Adipose tissue (tissue), 3 donors: Measurements from ENCODE around the gene MDFI. TPM values are rescaled to one million over a fixed set of nuclear protein-coding genes. Genes with fewer than 3 reads are reported as not detected.

ENCODE experiments used
- H3K27ac ChIP-seq: one replicate; pipeline ENCODE4 v1.5.1; 2013; ENCODE audit warnings: low read depth, low read length
- WGBS, 3 donors: extraction: QIAGEN DNeasy Blood & Tissue Kit; methylation state at CpG; one replicate each; pipeline ENCODE4 v1.1.7; 2013; 5-methylcytosine and 5-hydroxymethylcytosine counted together
- polyA plus RNA-seq, 3 donors: library from polyadenylated mRNA; stranded (reverse); fragments of 200-250 nt; gene quantifications; one replicate each; pipeline ENCODE4 v1.2.3, GENCODE V29; 2013
- donor health status: healthy with polysubstance abuse.
- donor health status: Bipolar disorder and iron deficiency.
- donor health status: healthy.

The MDFI gene
- polyA plus RNA-seq, 3 donors = 5.5 to 178 (median 47.3) TPM

DNA sequence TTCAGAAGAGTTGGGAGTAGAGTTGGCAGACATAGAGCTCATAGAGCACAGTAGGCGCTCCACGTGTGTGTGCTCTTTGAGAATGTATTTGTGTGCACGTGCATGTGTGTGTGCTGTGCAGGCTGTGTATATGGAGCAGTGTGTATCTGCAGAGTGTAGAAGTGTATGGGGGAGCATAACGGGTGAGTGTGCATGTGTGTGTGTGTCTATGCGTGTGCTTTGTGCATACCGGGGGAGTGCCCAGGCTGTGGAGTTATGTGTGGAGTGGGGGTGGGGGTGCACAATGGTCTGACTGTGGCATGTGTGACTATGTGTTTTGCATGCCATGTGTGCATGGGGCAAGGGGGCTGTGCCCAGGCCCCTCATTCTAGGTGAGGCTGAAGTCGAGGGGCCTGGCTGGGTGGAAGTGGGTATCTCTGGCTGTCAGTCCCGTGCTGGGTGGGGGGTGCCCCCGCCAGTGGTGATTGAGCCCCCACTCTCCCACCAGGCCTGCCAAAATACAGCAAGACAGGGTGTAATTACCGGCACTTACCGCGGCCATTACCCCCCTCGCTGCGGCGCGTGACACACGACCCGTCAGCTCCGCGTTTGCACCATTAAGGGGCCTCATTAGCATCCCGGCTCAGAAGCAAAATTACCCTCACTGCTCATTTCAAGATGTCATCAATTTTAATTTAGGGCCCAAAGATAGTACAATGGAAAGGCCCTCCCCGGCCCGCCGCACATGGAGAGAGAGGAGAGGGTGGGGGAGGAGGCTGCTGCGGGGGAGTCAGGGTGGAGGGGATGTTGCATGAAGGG is 39.1 kb downstream of the MDFI start:
- H3K27ac ChIP-seq = no peak overlapping the region
- WGBS, 3 donors = 68 to 78% (median 76%) methylated on average over 25 of the region's 25 CpGs

DNA sequence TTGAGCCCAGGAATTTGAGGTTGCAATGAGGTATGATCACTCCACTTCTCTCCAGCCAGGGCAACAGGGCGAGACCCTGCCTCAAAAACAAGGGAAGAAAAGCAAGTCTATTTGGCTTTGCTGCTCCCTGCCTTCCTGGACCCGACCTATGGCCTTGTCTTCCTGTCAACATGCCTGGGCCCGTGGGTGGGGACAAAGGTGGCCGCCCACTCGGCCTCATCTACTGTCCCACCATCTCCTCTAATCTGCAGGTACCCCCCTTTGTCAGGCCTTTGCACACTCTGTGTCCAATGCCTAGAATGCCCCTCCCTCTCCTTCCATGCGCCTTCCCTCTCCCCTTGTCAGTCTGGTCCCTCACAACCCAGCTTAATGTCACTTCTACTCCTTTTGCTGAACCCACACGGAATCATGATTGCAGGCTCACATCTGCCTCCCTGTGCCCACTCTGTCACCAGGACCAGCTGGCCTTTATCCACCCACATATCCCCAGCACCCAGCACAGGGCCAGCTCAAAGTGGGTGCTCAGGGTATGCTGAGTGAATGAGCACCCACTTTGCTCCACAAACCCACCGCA is 40.3 kb downstream of the MDFI start:
- H3K27ac ChIP-seq = no peak overlapping the region
- WGBS, 3 donors = 81 to 89% (median 84%) methylated on average over 8 of the region's 8 CpGs

DNA sequence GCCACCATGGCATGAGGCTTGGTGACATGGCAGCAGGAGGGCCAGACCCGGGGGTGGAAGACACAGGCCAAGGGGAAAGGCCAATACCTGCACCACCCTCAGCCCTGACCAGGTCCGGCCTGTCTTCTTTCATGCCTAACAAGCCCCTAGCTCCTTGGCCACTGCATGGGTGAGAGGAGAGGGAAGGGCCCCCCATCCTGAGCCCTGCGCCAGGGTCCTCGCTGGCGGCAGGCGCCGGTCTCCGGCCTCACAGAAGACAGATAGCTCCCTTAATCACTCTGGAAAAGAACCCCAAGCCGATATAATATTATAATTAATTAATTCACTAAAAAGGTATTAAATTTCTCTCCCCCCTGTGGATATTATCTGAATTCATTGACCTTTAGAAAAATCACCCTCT is 41.4 kb downstream of the MDFI start:
- 96 to 97% (median 97%) methylated on average over 9 of the region's 9 CpGs for WGBS, 3 donors
- no peak overlapping the region for H3K27ac ChIP-seq

DNA sequence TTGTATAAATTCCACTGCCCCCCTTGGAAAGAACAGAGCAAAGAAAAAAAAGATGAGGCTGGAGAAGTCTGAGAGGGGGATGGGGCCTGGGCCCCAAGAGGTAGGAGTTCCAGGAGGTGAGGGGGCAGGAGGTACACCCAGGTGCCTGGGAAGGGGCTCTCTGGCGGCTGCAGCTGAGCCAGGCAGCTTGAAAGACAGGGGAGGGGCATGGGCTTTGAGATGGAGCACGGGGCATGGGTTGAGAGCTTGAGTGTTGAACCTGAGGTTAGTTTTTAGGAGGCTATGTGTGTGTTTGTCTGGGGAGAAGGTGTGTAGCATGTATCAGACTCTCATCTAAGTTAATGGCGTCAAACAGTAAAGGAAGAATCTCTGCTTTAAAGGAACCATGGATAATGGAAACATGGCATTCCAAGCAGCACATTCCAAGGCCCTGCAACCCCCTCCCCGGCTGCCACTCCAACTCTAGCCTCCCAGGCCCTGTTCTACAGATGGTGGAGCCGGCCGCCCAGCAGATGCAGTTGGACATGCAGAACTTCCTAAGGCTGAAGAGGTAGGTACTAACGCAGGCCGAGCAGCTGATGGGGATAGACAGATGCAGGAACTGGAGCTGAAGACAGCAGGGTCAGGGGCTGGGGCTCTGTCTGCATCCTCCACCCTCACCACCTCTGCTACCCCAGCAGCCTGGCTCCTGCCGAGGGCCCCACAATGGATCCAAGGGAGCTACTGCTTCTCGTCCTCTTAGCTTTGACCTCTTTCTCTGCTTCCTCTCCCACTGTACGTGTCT is 42.1 kb downstream of the MDFI start:
- H3K27ac ChIP-seq = no peak overlapping the region
- 78 to 89% (median 84%) methylated on average over 11 of the region's 11 CpGs for WGBS, 3 donors

DNA sequence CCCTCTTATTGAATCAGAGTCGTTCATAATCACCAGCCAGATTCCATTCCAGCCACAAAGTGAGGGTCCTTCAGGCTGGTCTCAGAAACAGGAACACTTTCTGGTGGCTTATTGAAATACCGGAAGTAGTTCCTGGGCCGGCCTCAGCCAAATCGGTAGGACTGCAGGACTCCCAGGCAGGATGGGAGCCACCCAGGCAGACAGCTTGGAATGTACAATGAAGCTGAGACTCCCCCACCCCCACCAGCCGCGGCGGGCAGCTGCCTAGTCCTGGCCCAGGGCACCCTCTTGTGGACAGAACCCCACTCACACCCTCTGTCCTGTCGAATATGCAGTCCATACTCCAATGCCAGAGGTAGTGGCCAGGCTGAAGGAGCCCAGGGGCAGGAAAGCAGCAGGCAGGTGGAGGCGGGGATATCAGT is 43.8 kb downstream of the MDFI start:
- 4 to 6% (median 6%) methylated on average over 9 of the region's 9 CpGs for WGBS, 3 donors
- no peak overlapping the region for H3K27ac ChIP-seq

DNA sequence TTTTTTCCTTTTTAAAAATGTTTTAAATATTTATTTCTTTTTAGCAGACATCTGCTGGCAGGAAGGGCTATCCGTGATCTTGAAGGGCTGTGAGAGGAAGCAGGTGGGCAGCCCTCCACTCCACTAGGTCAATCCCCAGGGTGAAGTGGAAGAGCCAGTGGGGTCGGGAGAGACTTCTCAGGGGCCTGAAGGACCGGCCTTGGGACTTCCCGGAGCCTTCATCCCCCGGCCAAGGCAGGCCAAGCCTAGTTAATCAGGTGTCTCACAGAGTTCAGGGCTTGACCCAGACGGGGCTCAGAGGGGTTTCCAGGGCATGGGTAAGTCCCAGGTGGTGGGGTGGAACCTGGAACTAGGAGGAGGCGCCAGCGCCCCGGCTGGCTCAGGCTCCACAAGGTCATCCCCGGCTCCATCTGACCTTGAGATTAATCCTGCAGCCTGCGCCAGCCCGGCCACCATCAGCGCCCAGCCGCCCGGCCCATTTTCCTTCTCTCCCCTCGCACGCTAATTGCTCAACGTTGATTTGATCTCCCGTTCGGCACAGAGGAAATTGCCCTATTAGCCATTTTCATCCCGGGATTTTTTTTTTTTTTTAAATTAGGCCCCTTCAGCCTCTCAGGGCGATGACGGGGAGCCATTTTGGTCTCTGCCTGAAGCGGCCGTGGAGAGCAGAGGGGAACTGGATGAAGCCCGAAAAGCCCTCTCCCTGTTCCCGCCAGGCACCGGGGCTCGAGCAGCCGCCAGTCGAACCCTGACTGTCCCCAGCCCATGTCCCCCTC is 44.4 kb downstream of the MDFI start:
- no peak overlapping the region for H3K27ac ChIP-seq
- WGBS, 3 donors = 25 to 35% (median 34%) methylated on average over 31 of the region's 31 CpGs

DNA sequence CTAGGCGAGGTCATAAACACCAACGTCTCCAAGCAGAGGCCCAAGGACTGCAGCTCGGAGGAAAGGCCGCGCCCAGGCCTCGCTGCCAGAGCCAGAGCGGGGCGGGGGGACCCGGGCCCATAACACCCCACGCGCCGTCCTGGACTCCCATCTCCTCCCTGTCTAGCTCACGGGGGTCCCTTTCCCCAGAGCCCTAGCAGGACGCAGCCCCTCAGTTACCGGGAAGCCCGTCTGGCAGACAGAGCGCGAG is 44.9 kb downstream of the MDFI start:
- WGBS, 3 donors = 11 to 32% (median 15%) methylated on average over 18 of the region's 18 CpGs
- no peak overlapping the region for H3K27ac ChIP-seq

DNA sequence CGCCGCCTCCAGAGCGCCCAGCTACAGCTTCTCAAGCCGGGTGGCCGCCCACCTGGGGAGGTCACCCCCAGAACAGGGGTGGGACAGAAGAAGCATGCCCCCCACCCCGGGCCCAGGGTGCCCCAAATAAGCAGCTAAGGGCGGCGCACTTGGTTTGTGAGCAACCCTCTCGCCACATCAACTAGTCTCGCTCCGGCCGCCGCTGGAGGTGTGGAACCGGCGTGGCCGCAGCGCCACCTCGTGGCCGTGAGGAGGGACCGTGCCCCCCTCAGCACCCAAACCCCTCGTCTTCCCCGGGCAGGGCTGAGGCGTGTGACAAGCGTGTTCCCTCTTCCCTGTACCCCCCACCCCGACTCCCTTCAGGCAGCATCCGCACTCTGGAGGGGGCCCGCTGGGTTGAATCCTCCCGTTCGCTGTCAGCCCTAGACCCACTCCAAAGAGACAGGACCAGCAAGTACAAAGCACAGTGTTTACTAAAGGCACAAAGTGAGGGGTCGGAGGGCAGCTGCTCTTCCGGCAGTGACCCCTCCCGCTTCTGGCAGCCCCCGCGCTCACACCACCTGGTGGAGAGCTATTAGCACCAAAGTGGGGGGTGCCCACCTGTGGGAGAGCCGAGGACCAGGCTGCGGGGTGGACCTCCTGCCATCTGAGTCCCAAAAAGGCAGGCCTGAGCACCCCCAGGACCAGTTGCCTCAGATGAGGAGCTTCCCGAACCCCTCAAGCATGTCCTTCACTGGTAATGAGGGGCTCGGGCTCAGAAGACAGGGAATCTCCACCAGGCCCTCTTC is 45.4 kb downstream of the MDFI start:
- H3K27ac ChIP-seq = no peak overlapping the region

DNA sequence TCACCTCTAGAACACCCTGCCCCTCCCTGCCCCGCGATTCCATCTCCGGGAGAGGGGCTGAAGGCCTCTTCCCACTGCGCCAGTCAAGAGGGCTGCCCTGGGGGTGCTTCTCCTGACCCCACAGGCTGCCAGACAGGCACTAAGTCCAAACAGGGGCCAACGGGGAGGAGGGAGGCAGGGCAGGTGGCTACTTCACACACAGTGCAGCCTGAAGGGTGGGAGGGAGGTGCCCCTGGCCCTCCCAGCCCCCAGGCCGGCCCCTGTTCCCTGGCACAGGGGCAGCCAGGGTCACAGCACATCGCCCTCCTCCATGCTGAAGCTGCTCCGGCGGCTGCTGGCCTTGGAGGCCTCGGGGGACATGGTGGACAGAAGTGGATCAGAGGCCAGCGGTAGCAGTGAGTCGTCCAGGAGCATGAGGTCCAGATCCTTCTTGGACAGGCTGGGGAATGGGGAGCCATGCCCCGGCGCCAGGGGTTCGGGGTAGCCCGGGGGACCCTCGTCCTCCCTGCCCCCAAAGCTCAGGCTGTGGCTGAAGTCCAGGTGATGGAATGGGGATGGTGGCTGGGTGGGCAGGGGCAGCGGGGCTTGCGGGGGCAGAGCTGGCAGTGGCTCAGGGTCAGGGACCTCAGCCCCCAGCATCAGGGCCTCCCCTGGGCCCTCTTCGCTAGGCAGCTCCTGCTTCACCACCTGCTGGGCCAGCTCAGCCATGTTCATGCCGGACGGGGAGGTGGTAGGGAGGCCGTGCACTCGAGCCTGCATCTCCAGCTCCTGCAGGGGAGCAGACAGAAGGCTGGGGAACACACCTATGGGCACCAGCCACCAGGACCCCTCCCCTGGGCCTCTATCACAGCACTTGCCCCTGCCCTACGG is 46.3 kb downstream of the MDFI start:
- H3K27ac ChIP-seq = no peak overlapping the region
- WGBS, 3 donors = 83 to 85% (median 83%) methylated on average over 24 to 25 of the region's 25 CpGs

More for the DNA sequence above, 45.4 kb downstream of the MDFI start:
- WGBS, 3 donors = 12 to 26% (median 12%) methylated on average over 38 of the region's 38 CpGs

DNA sequence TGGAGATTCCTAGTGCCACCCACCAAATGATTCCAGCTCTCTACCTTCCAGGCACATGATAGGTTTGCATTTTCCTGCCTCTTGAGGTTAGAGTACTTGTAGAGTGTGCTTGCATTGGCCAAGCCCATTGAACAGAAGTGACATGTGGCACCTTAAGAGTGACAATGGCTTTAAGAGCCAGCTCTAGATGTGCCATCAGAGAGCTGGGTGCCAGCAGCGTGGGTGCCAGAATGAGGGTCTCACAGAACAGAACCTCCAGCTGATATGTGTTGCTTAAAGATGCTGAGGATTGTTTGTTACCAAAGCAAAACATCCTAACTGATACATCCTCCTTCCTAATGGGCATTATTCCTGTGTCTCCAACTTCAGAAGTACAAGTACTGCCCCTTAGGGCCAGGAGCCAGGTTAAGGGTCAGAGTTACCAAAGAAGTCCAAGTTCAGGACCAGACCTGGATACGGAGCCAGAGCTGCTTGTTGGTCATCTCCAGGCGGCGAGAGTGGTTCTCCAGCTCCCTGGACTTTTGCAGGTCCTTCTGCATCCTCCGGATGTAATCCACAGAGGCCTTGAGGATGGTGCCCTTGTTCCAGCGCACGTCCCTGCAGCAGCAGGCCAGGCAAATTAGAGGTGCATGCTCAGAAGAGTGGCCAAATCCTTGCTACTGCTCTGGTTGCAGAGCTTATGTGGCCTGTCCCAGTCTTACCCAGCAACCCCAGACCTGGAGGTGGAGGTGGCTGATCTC is 47.5 kb downstream of the MDFI start:
- H3K27ac ChIP-seq = no peak overlapping the region
- 88 to 95% (median 89%) methylated on average over 7 of the region's 7 CpGs for WGBS, 3 donors

DNA sequence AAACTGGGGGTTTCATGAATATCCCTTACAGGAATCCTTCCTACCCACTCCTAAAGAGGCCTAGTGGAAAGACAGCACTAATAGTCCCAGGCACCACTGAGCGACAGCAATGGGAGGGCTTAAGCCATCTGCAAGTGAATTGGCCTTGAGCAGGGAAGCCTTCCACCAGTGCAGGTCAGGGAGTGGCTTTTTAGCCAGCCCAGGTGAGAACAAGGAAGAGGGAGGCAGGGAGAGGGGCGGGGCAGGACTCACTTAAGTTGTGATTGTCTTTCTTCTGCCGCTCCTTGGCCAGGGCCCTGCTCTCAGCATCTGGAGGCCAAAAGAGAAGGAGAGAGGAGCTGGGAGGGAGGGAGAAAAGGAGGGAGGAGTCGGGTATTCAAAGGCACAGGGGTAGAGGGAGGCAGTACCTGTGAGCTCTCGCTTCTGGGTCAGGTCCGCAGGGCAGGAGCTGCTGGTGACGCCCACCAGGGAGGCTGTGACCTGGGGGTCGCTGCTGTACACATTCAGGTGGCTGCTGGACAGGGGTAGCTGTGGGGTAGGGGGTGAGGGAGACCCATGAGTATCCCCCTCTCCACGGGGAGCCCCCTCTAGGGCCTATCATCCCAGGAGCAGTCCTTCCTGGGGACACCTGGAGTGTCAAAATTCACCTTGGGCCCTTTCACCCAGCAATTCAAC is 49.4 kb downstream of the MDFI start:
- 63 to 87% (median 84%) methylated on average over 9 of the region's 9 CpGs for WGBS, 3 donors

DNA sequence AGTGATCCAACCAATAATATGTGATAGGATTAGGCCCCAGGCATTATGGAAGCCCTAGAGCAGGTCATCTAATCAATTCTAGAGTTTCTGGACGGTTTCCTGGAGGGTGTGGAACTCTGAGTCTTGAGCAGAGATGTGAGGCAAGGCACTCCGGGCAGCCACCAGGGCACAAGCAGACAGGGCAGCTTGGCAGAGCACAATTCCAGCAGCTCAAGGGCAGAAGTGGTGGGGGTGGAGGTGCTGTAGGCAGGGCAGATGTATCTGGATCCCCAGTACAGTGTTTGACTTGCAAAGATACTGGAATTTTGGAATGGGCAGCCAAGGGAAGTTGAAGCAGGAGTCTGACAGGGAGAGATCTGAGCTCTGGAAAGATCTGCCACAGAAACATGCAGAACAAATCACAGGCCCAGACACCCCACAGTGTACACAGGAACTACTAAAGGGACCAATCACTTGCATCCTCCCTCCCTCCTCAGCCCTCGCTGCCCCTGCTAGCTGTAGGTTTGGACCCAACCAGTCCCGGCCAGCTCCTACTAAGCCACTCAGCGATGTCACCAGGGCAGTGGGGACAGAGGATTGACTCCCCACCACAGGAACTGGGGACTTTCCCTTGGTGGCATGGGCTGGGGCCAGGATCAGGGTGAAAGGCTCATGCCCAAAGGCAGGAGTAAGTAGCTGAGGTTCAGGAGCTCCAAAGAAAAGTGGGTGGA is 50.1 kb downstream of the MDFI start:
- no peak overlapping the region for H3K27ac ChIP-seq
- 71 to 90% (median 87%) methylated on average over 5 of the region's 5 CpGs for WGBS, 3 donors

More for the DNA sequence above, 49.4 kb downstream of the MDFI start:
- no peak overlapping the region for H3K27ac ChIP-seq

DNA sequence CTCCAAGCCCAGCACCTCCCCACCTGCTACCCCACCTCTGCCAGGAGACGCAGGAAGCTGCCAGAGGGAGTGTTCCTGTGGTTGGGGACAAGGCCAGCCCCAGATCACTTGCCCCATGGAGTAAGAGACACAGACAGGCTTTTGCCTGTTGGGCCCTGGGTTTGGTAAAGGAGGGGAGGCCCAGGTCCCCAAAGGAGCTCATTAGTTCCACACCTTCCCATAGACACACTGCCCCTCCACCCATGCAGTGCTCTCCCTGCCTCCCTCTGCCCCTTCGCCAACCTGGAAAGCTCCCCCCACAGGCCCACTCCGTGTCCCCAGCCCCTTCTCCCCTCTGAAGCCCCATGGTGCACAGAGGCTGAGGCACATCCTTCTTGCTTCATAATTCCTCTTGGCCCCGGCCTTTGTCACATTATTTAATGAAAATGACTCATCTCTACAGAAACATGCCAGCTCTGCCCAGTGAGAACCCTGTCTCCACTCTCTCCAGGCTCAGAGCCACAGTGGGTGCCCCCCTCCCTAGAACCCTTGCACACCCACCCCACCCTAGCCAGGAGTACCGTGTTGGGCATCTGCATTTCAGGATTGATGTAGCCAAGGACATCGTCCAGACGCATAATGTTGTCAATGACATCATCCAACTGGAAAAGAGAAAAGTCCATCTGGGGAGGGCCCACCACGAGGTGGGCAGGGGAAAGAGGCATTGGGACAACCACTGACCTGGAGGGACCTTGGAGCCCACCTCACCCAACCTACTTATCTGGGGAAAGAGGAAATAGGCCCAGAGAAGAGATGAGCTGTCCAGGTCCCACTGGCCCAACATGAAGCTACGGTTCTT is 51.1 kb downstream of the MDFI start:
- no peak overlapping the region for H3K27ac ChIP-seq
- 67 to 80% (median 69%) methylated on average over 9 of the region's 9 CpGs for WGBS, 3 donors

DNA sequence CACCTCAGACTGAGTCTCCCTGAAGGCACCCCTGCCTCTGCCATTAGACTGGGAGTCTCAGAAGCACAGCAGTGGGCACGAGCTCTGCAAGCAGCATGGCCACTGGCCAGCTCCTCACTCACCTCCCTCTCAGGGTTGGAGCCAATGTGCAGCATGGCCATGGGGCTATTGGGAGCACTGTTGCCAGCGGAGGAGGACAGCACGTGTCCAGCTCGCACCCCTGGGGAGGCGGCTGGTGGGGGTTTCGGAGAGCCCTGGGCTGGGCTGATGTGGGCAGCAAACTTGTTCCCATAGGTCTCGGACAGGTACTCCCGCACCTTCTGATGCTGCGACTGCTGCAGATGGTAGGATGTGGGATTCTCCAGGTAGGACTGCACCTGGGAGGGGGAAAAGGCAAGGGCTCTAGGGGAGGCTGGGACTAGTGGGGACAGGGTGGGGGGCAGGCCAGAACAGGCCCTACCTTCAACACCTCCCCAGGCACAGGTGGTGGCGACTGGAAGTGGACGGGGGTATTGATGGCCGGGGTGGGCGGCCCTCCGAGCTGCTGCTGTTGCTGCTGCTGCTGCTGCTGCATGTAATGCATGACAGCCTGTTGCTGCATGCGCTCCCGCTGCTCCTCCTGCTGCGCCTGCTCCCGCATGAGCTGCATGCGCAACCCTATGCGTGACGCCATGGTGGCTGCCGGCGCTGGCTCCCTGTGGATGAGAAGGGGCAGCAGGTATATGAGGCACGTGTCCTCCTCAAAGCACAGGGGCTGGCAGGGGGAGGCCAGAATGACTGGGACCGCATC is 52.5 kb downstream of the MDFI start:
- no peak overlapping the region for H3K27ac ChIP-seq
- WGBS, 3 donors = 96 to 98% (median 97%) methylated on average over 22 to 25 of the region's 25 CpGs
